RWPE2 (cell line): ENCODE data around the gene SVIL.
"Not testable (repeated sequence)": the region's sequence is repeated elsewhere in the genome, so short reads cannot be mapped to it uniquely, and the experiment has no call there.

Experiments
- ATAC-seq: fragments of 200-7000 bp; cut with Tn5 transposase; 3 replicates; pipeline ENCODE4 v1.9.1; 2021; ENCODE audit warnings: low read depth
- DNase-seq: peaks from one replicate; pipeline ENCODE4 v3.0.0-alpha.2; 2020; ENCODE audit warnings: low spot score
- H3K27ac ChIP-seq: fragments of 450-650 bp; 2 replicates; pipeline ENCODE4 v1.5.1; 2017; ENCODE audit warnings: mild to moderate bottlenecking; ENCODE audit not compliant: poor library complexity, severe bottlenecking
- H3K27me3 ChIP-seq: fragments of 250-450 bp; sonication (Bioruptor Pico); 2 replicates; pipeline ENCODE4 v1.5.1; 2021; ENCODE audit warnings: mild to moderate bottlenecking, moderate library complexity; ENCODE audit not compliant: insufficient read depth, poor library complexity, severe bottlenecking
- H3K36me3 ChIP-seq: fragments of 250-450 bp; sonication (Bioruptor Pico); 2 replicates; pipeline ENCODE4 v1.5.1; 2020; ENCODE audit warnings: low read depth, mild to moderate bottlenecking, moderate library complexity
- H3K4me1 ChIP-seq: fragments of 250-450 bp; sonication (Bioruptor Pico); 2 replicates; pipeline ENCODE4 v1.5.1; 2021; ENCODE audit warnings: mild to moderate bottlenecking, moderate library complexity; ENCODE audit not compliant: insufficient read depth, poor library complexity, severe bottlenecking
- H3K4me3 ChIP-seq: fragments of 250-450 bp; sonication (Bioruptor Pico); 2 replicates; pipeline ENCODE4 v1.5.1; 2021; ENCODE audit warnings: mild to moderate bottlenecking, moderate library complexity; ENCODE audit not compliant: severe bottlenecking
- H3K9me3 ChIP-seq: fragments of 250-450 bp; sonication (Bioruptor Pico); 2 replicates; pipeline ENCODE4 v1.5.1; 2021; ENCODE audit warnings: mild to moderate bottlenecking, moderate library complexity; ENCODE audit not compliant: severe bottlenecking
- CTCF ChIP-seq: fragments of 450-650 bp; IDR thresholded peaks from one replicate; pipeline ENCODE4 v1.5.1; 2017; ENCODE audit warnings: mild to moderate bottlenecking, moderate library complexity; ENCODE audit not compliant: poor library complexity, severe bottlenecking

The SVIL gene

GRCh38 chr10:29454250-29454649 is 180.5 kb downstream of the SVIL start:
- no peak overlapping the region for H3K4me3 ChIP-seq
- H3K27me3 ChIP-seq: no peaks in the 10 kb centered on the region
- TF ChIP-seq CTCF: no peak
- no peaks in the 10 kb centered on the region for H3K4me1 ChIP-seq
- DNase-seq: no peak
- ATAC-seq: no peak
- H3K27ac ChIP-seq: no peak overlapping the region
- H3K9me3 ChIP-seq: no peaks in the 10 kb centered on the region
- peaks cover 13% of the 10 kb centered on the region; the same call in 1 of the 2 replicates for H3K36me3 ChIP-seq

- no peak for TF ChIP-seq CTCF
- DNase-seq: no peak
- ATAC-seq: no peak
- Histone ChIP-seq H3K27ac (no peak overlapping the region), H3K9me3 (no peaks in the 10 kb centered on the region), H3K4me3 (no peak overlapping the region), H3K36me3 (0 out of 2 replicates have a peak, but pooled peaks cover 9% of the 10 kb centered on the region), H3K27me3 (no peaks in the 10 kb centered on the region), H3K4me1 (no peaks in the 10 kb centered on the region)
These were observed 182.2 kb downstream of the SVIL start for GRCh38 chr10:29452546-29452945.

- ATAC-seq (no peak), DNase-seq (no peak)
- no peak overlapping the region for H3K4me3 ChIP-seq
- H3K27ac ChIP-seq: no peak overlapping the region
- H3K9me3 ChIP-seq: no peaks in the 10 kb centered on the region
- H3K27me3 ChIP-seq: no peaks in the 10 kb centered on the region
- 0 out of 2 replicates have a peak, but pooled peaks cover 5% of the 10 kb centered on the region for H3K36me3 ChIP-seq
- H3K4me1 ChIP-seq: no peaks in the 10 kb centered on the region
- TF ChIP-seq CTCF: no peak
These were observed 182.8 kb downstream of the SVIL start for GRCh38 chr10:29451946-29452345.

GRCh38 chr10:29450405-29450804 is 184.4 kb downstream of the SVIL start:
- DNase-seq (no peak), ATAC-seq (no peak)
- no peak overlapping the region for H3K27ac ChIP-seq
- H3K27me3 ChIP-seq: no peaks in the 10 kb centered on the region
- no peaks in the 10 kb centered on the region for H3K9me3 ChIP-seq
- H3K36me3 ChIP-seq: 0 out of 2 replicates have a peak, but pooled peaks cover 5% of the 10 kb centered on the region
- no peak for TF ChIP-seq CTCF
- H3K4me3 ChIP-seq: no peak overlapping the region
- H3K4me1 ChIP-seq: peaks cover 5% of the 10 kb centered on the region

- H3K4me3 ChIP-seq, H3K27me3 ChIP-seq, H3K36me3 ChIP-seq, H3K4me1 ChIP-seq, H3K9me3 ChIP-seq, H3K27ac ChIP-seq: not testable (repeated sequence)
- ATAC-seq: peak; percentile 83
- DNase-seq: peak; percentile 68
- peak; percentile 69 for TF ChIP-seq CTCF
These were observed 185.8 kb downstream of the SVIL start for GRCh38 chr10:29448756-29449592.
